SK-N-SH treated with all-trans-retinoic acid at 6 μM for 48 hours (cell line): Measurements from ENCODE around the gene C11orf68.

Experiments
- ATAC-seq: fragments of 200-7000 bp; cut with Tn5 transposase; 3 replicates; pipeline ENCODE4 v1.9.1; 2020; ENCODE audit warnings: mild to moderate bottlenecking, moderate library complexity
- ARNTL ChIP-seq: fragments of 450-650 bp; formaldehyde crosslinking; IDR thresholded peaks from 2 replicates; pipeline ENCODE4 v1.5.0; 2020; ENCODE audit warnings: low read depth, mild to moderate bottlenecking, moderate library complexity, borderline replicate concordance
- BACH2 ChIP-seq: fragments of 250-450 bp; sonication (Bioruptor Pico); IDR thresholded peaks from 2 replicates; pipeline ENCODE4 v1.9.0; 2021; ENCODE audit warnings: mild to moderate bottlenecking, borderline replicate concordance
- CREB5 ChIP-seq: fragments of 250-450 bp; sonication (Bioruptor Pico); IDR thresholded peaks from 2 replicates; pipeline ENCODE4 v1.5.1; 2020; ENCODE audit warnings: low read depth, mild to moderate bottlenecking, moderate library complexity
- CSDC2 ChIP-seq: fragments of 250-450 bp; sonication (Bioruptor Pico); IDR thresholded peaks from 2 replicates; pipeline ENCODE4 v1.5.0; 2020; ENCODE audit warnings: mild to moderate bottlenecking, moderate library complexity
- ESRRG ChIP-seq: fragments of 250-450 bp; sonication (Bioruptor Pico); IDR thresholded peaks from 2 replicates; pipeline ENCODE4 v1.6.1; 2021; ENCODE audit warnings: mild to moderate bottlenecking
- GLIS3 ChIP-seq: fragments of 250-450 bp; sonication (Bioruptor Pico); IDR thresholded peaks from 2 replicates; pipeline ENCODE4 v1.5.0; 2020; ENCODE audit warnings: mild to moderate bottlenecking, moderate library complexity
- ISL1 ChIP-seq: fragments of 250-450 bp; sonication (Bioruptor Pico); IDR thresholded peaks from 2 replicates; pipeline ENCODE4 v2.1.2; 2022; ENCODE audit warnings: mild to moderate bottlenecking, moderate library complexity
- OSR1 ChIP-seq: fragments of 250-450 bp; sonication (Bioruptor Pico); IDR thresholded peaks from 2 replicates; pipeline ENCODE4 v1.8.0; 2022; ENCODE audit warnings: moderate library complexity, mild to moderate bottlenecking, inconsistent platforms
- PATZ1 ChIP-seq: fragments of 250-450 bp; sonication (Bioruptor Pico); IDR thresholded peaks from 2 replicates; pipeline ENCODE4 v1.8.0; 2020; ENCODE audit warnings: mild to moderate bottlenecking, moderate library complexity, borderline replicate concordance
- POU6F1 ChIP-seq: fragments of 250-450 bp; sonication (Bioruptor Pico); IDR thresholded peaks from 2 replicates; pipeline ENCODE4 v1.8.0; 2021; ENCODE audit warnings: low read depth, mild to moderate bottlenecking, moderate library complexity, borderline replicate concordance
- PPARA ChIP-seq: fragments of 250-450 bp; sonication (Bioruptor Pico); IDR thresholded peaks from 2 replicates; pipeline ENCODE4 v1.5.0; 2020; ENCODE audit warnings: mild to moderate bottlenecking, borderline replicate concordance
- RARB ChIP-seq: fragments of 250-450 bp; sonication (Bioruptor Pico); IDR thresholded peaks from 2 replicates; pipeline ENCODE4 v1.8.0; 2021; ENCODE audit warnings: mild to moderate bottlenecking, moderate library complexity
- SNAI2 ChIP-seq: fragments of 250-450 bp; sonication (Bioruptor Pico); IDR thresholded peaks from 2 replicates; pipeline ENCODE4 v1.5.0; 2020; ENCODE audit warnings: mild to moderate bottlenecking, moderate library complexity
- TCF4 ChIP-seq: fragments of 250-450 bp; sonication (Bioruptor Pico); IDR thresholded peaks from 2 replicates; pipeline ENCODE4 v1.8.0; 2021; ENCODE audit warnings: mild to moderate bottlenecking, moderate library complexity, borderline replicate concordance
- TOX ChIP-seq: fragments of 250-450 bp; sonication (Bioruptor Pico); IDR thresholded peaks from 2 replicates; pipeline ENCODE4 v1.8.0; 2021; ENCODE audit warnings: mild to moderate bottlenecking, moderate library complexity, borderline replicate concordance
- TSHZ2 ChIP-seq: fragments of 250-450 bp; sonication (Bioruptor Pico); IDR thresholded peaks from 2 replicates; pipeline ENCODE4 v1.5.0; 2020; ENCODE audit warnings: mild to moderate bottlenecking, moderate library complexity
- ZC3H10 ChIP-seq: fragments of 250-450 bp; sonication (Bioruptor Pico); IDR thresholded peaks from 2 replicates; pipeline ENCODE4 v1.5.1; 2021; ENCODE audit warnings: mild to moderate bottlenecking, moderate library complexity
- ZFP3 ChIP-seq: fragments of 250-450 bp; sonication (Bioruptor Pico); IDR thresholded peaks from 2 replicates; pipeline ENCODE4 v1.5.0; 2020; ENCODE audit warnings: mild to moderate bottlenecking, moderate library complexity
- ZNF565 ChIP-seq: fragments of 450-650 bp; formaldehyde crosslinking; conservative IDR thresholded peaks from 2 replicates; pipeline ENCODE4 v1.5.0; 2020; ENCODE audit warnings: low read depth, mild to moderate bottlenecking, moderate library complexity
- ZNF70 ChIP-seq: fragments of 450-650 bp; formaldehyde crosslinking; IDR thresholded peaks from 2 replicates; pipeline ENCODE4 v1.5.0; 2020; ENCODE audit warnings: mild to moderate bottlenecking, moderate library complexity
- ZNF8 ChIP-seq: fragments of 450-650 bp; formaldehyde crosslinking; IDR thresholded peaks from 2 replicates; pipeline ENCODE4 v1.5.0; 2020; ENCODE audit warnings: mild to moderate bottlenecking, moderate library complexity

C11orf68 gene

GRCh38 chr11:65886826-65887722, 31.8 kb downstream of the C11orf68 start:
- no peak for ATAC-seq
- TF ChIP-seq BACH2 (no peak), CREB5 (CRISPR knock-in tag) (no peak), TSHZ2 (no peak), ISL1 (CRISPR knock-in tag) (no peak), ESRRG (CRISPR knock-in tag) (no peak), GLIS3 (CRISPR knock-in tag) (no peak), ZC3H10 (CRISPR knock-in tag) (no peak), ZNF8 (no peak)

GRCh38 chr11:65885808-65886536, 32.9 kb downstream of the C11orf68 start:
- no peak for ATAC-seq

More at GRCh38 chr11:65885808-65886536, 32.9 kb downstream of the C11orf68 start:
- TF ChIP-seq OSR1 (CRISPR knock-in tag) (no peak), SNAI2 (CRISPR knock-in tag) (no peak), PATZ1 (CRISPR knock-in tag) (no peak), CREB5 (CRISPR knock-in tag) (no peak), RARB (CRISPR knock-in tag) (no peak), CSDC2 (CRISPR knock-in tag) (no peak), ZC3H10 (CRISPR knock-in tag) (no peak), ISL1 (CRISPR knock-in tag) (no peak), POU6F1 (no peak), TCF4 (CRISPR knock-in tag) (no peak), ZNF8 (no peak), TSHZ2 (no peak), ZNF565 (no peak), ZNF70 (CRISPR knock-in tag) (no peak), ZFP3 (CRISPR knock-in tag) (no peak), PPARA (CRISPR knock-in tag) (no peak), ARNTL (no peak), TOX (CRISPR knock-in tag) (no peak)
